Astrocyte (in vitro differentiated cells and primary cell): ENCODE results near the gene NLRP9.

ENCODE experiments used
- EZH2 ChIP-seq: IDR thresholded peaks from 2 replicates; pipeline ENCODE4 v1.6.1; 2012; ENCODE audit warnings: mild to moderate bottlenecking, low read length, inconsistent platforms; ENCODE audit not compliant: insufficient read depth
- TF ChIP-seq, protein P1 (sequence below): IDR thresholded peaks from 2 replicates; pipeline ENCODE4 v1.5.1; 2011; ENCODE audit warnings: low read depth, mild to moderate bottlenecking, inconsistent platforms, low read length, moderate library complexity; ENCODE audit not compliant: insufficient read depth

- TF ChIP-seq, protein P1, sequence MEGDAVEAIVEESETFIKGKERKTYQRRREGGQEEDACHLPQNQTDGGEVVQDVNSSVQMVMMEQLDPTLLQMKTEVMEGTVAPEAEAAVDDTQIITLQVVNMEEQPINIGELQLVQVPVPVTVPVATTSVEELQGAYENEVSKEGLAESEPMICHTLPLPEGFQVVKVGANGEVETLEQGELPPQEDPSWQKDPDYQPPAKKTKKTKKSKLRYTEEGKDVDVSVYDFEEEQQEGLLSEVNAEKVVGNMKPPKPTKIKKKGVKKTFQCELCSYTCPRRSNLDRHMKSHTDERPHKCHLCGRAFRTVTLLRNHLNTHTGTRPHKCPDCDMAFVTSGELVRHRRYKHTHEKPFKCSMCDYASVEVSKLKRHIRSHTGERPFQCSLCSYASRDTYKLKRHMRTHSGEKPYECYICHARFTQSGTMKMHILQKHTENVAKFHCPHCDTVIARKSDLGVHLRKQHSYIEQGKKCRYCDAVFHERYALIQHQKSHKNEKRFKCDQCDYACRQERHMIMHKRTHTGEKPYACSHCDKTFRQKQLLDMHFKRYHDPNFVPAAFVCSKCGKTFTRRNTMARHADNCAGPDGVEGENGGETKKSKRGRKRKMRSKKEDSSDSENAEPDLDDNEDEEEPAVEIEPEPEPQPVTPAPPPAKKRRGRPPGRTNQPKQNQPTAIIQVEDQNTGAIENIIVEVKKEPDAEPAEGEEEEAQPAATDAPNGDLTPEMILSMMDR = no peak
- TF ChIP-seq EZH2 = no peak
Observed at GRCh38 chr19:55675661-55676354, 62.4 kb downstream of the NLRP9 start.
